ENCODE data around the gene TMEM52B.

TMEM52B gene

DNA sequence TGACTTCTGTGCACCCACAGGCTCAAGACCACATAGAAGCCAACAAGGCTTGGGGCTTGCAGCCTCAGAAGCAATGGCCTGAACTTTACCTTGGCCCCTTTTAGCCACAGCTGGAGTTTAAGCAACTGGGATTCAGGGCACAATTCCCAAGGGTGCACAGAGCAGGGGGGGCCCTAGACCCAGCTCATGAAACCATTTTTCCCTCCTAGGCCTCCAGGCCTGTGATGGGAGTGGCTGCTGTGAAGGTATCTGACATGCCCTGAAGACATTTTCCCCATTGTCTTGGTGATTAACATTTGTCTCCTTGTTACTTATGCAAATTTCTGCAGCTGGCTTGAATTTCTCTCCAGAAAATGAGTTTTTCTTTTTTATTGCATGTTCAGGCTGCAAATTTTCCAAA lies 55.7 kb downstream of the TMEM52B start:
- peaks cover 8% of the 10 kb centered on the region for H3K9me3 Mint-ChIP-seq
- DNase-seq: no peak
- H3K4me3 Mint-ChIP-seq: no peak overlapping the region
- H3K27ac Mint-ChIP-seq: no peak overlapping the region
- peaks cover 9% of the 10 kb centered on the region for H3K36me3 Mint-ChIP-seq (ENCODE audit: low read depth)
- peaks cover 9% of the 10 kb centered on the region for H3K4me1 Mint-ChIP-seq (ENCODE audit: low read depth)
- H3K27me3 Mint-ChIP-seq: no peaks in the 10 kb centered on the region

DNA sequence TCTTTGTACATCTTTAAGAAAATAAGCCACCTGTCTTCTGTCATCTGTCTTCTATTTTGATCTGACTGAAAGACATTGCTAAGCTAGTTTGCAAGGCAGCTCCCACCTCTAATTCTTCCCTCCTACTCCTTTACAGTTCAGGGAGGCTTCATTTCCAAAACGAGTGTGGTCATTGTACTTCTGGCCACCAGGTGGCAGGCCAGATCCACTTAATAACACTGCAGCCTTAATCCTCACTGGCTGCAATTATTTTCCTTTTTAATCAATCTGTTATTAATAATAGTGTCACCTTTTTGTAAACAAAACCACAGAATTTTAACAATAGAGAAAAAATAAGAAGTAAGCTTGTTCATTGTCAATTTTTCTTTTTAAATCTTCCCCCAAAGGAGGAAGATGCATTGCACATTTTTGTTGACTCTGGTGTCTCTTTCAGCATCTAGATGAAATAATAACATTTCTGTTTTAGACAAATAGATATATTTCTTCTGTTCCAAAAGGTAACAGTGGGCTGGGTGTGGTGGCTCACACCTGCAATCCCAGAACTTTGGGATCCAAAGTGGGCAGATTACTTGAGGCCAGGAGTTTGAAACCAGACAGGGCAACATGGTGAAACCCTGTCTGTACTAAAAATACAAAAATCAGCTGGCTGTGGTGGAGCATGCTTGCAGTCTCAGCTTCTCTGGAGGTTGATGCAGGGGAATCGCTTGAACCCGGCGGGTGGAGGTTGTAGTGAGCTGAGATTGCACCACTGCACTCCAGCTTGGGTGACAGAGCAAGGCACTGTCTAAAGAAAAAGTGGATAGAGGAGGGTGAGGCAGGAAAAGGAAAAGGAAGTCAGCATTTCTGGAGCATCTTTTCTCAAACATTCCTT lies 57.2 kb downstream of the TMEM52B start:
- peaks cover 9% of the 10 kb centered on the region for H3K36me3 Mint-ChIP-seq (ENCODE audit: low read depth)
- peaks cover 8% of the 10 kb centered on the region for H3K9me3 Mint-ChIP-seq
- H3K4me3 Mint-ChIP-seq: no peak overlapping the region
- peak; percentile 64 for DNase-seq
- peaks cover 4% of the 10 kb centered on the region for H3K27me3 Mint-ChIP-seq
- H3K27ac Mint-ChIP-seq: peak overlapping the region; percentile 24
- H3K4me1 Mint-ChIP-seq (ENCODE audit: low read depth): peaks cover 9% of the 10 kb centered on the region

DNA sequence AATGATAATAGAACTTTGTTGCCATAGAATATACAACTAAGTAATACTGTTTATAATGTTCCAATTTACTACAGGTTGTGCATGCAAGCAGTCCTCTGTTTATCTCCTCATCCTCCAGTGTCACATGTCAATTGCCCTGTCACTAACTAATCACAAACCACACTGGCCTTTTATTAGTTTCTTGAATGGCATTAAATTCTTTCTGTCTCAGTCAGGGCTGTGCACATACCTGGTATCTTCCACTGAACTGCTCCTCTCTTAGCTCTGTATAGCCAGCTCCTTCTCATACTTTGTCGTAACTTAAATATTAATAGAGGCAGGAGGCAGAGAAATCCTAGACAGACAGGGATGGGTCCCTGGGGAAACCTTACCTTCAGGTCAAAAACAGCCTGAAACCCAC lies 57.9 kb downstream of the TMEM52B start:
- Mint-ChIP-seq H3K27ac (no peak overlapping the region), H3K9me3 (peaks cover 8% of the 10 kb centered on the region), H3K27me3 (peaks cover 4% of the 10 kb centered on the region), H3K4me3 (no peak overlapping the region), H3K4me1 (ENCODE audit: low read depth) (peaks cover 9% of the 10 kb centered on the region), H3K36me3 (ENCODE audit: low read depth) (peaks cover 9% of the 10 kb centered on the region)
- DNase-seq: no peak

GRCh38 chr12:10238526-10238925 lies 59.7 kb downstream of the TMEM52B start:
- H3K27ac Mint-ChIP-seq: no peak overlapping the region
- DNase-seq: no peak
- peaks cover 9% of the 10 kb centered on the region for H3K36me3 Mint-ChIP-seq (ENCODE audit: low read depth)
- peaks cover 4% of the 10 kb centered on the region for H3K27me3 Mint-ChIP-seq
- peaks cover 17% of the 10 kb centered on the region for H3K4me1 Mint-ChIP-seq (ENCODE audit: low read depth)
- H3K9me3 Mint-ChIP-seq: peaks cover 8% of the 10 kb centered on the region
- no peak overlapping the region for H3K4me3 Mint-ChIP-seq

GRCh38 chr12:10241290-10241689 lies 62.5 kb downstream of the TMEM52B start:
- peaks cover 20% of the 10 kb centered on the region for H3K4me1 Mint-ChIP-seq (ENCODE audit: low read depth)
- H3K27me3 Mint-ChIP-seq: peaks cover 4% of the 10 kb centered on the region
- no peaks in the 10 kb centered on the region for H3K9me3 Mint-ChIP-seq
- DNase-seq: no peak
- H3K27ac Mint-ChIP-seq: no peak overlapping the region
- no peak overlapping the region for H3K4me3 Mint-ChIP-seq
- H3K36me3 Mint-ChIP-seq (ENCODE audit: low read depth): no peaks in the 10 kb centered on the region
